GM23248 (cell line): ENCODE measurements around the gene DOK6.

Experiments used
- EZH2 ChIP-seq: fragments of 200-600 bp; sonication (generic); IDR thresholded peaks from 2 replicates; pipeline ENCODE4 v1.6.1; 2018; ENCODE audit warnings: antibody characterized with exemption, mild to moderate bottlenecking; ENCODE audit not compliant: insufficient read depth, poor library complexity, severe bottlenecking
- EZH2phosphoT487 ChIP-seq: fragments of 200-600 bp; sonication (generic); IDR thresholded peaks from 2 replicates; pipeline ENCODE4 v1.6.1; 2018; ENCODE audit warnings: antibody characterized with exemption, moderate library complexity, mild to moderate bottlenecking, low read depth; ENCODE audit not compliant: insufficient read depth

- no peak for TF ChIP-seq EZH2phosphoT487
- TF ChIP-seq EZH2, result no peak
These were observed 195.7 kb downstream of the DOK6 start for GRCh38 chr18:69596345-69596744.
